DLD1 (cell line): Measurements from ENCODE around the gene ADH6.
"Not testable (repeated sequence)": the region's sequence is repeated elsewhere in the genome, so short reads cannot be mapped to it uniquely, and the experiment has no call there.

Experiments used
- in situ Hi-C: cut with HindIII; loops from 2 replicates; pipeline ENCODE4 v1.10.0; 2017; ENCODE audit warnings: low sequenced_read_pairs

The ADH6 gene

GRCh38 chr4:99219072-99219471 is at the start of gene ADH6:
ADH6 (minus strand) TSS chr4:99219246; CDS start chr4:99219152, 94 bp downstream.
- in situ Hi-C loops = no loop called here

- in situ Hi-C loops = no loop called here
Observed at GRCh38 chr4:99264927-99265326, 45.9 kb upstream of the ADH6 start.

GRCh38 chr4:99252746-99253145 is 33.7 kb upstream of the ADH6 start:
- in situ Hi-C loops = no loop called here

- in situ Hi-C loops = no loop called here
Observed at GRCh38 chr4:99248714-99249113, 29.7 kb upstream of the ADH6 start.

GRCh38 chr4:99235955-99236354 is 16.9 kb upstream of the ADH6 start:
- in situ Hi-C loops = no loop called here

- in situ Hi-C loops = no loop called here
Observed at GRCh38 chr4:99234331-99235010, 15.4 kb upstream of the ADH6 start.

- in situ Hi-C loops = not testable (repeated sequence)
Observed at GRCh38 chr4:99233397-99233796, 14.4 kb upstream of the ADH6 start.

- in situ Hi-C loops = not testable (repeated sequence)
Observed at GRCh38 chr4:99228706-99229105, 9.7 kb upstream of the ADH6 start.

- in situ Hi-C loops = not testable (repeated sequence)
Observed at GRCh38 chr4:99227646-99228045, 8.6 kb upstream of the ADH6 start.

- in situ Hi-C loops = no loop called here
Observed at GRCh38 chr4:99221980-99222379, 2.9 kb upstream of the ADH6 start.

GRCh38 chr4:99219479-99219878 is 433 bp upstream of the ADH6 start:
- in situ Hi-C loops = no loop called here

- in situ Hi-C loops = no loop called here
Observed at GRCh38 chr4:99215521-99215920, 3.5 kb downstream of the ADH6 start.

- in situ Hi-C loops = no loop called here
Observed at GRCh38 chr4:99210789-99211188, 8.3 kb downstream of the ADH6 start.

- in situ Hi-C loops = no loop called here
Observed at GRCh38 chr4:99209671-99210070, 9.4 kb downstream of the ADH6 start.

GRCh38 chr4:99208719-99209075 is 10.3 kb downstream of the ADH6 start:
- in situ Hi-C loops = no loop called here

GRCh38 chr4:99207911-99208718 is 10.9 kb downstream of the ADH6 start:
- in situ Hi-C loops = no loop called here

- in situ Hi-C loops = no loop called here
Observed at GRCh38 chr4:99207069-99207743, 11.8 kb downstream of the ADH6 start.

GRCh38 chr4:99205153-99205979 is 13.7 kb downstream of the ADH6 start:
- in situ Hi-C loops = no loop called here

GRCh38 chr4:99202536-99202935 is 16.5 kb downstream of the ADH6 start:
- in situ Hi-C loops = no loop called here

- in situ Hi-C loops = no loop called here
Observed at GRCh38 chr4:99202094-99202493, 17.0 kb downstream of the ADH6 start.

GRCh38 chr4:99201690-99202089 is 17.4 kb downstream of the ADH6 start:
- in situ Hi-C loops = no loop called here
